Activated effector memory CD4-positive, alpha-beta T cell treated with Interleukin-2 at 50 U/mL for 16 hours (primary cell): ENCODE data around the gene EID3.

ENCODE experiments used
- DNase-seq: peaks from one replicate; pipeline ENCODE4 v3.0.0-alpha.2; 2020

Gene EID3

DNA sequence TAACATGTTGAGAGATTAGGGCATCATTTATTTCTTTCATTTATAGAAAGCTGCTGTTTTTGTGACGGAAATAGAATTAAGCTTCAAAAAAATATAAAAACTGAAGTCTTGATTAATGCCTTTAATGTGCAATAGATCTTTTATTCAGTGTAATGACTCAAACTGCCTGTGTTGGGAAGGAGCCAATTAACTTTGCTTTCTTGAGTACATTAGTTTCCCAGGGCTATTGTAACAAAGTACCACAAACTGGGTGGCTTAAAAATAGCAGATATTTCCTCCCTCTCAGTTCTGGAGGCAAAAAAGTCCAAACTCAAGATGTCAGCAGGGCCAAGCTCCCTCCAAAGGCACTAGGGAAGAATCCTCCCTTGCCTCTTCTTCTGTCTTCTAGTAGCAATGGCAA is 36.6 kb downstream of the EID3 start:
- no peak for DNase-seq

DNA sequence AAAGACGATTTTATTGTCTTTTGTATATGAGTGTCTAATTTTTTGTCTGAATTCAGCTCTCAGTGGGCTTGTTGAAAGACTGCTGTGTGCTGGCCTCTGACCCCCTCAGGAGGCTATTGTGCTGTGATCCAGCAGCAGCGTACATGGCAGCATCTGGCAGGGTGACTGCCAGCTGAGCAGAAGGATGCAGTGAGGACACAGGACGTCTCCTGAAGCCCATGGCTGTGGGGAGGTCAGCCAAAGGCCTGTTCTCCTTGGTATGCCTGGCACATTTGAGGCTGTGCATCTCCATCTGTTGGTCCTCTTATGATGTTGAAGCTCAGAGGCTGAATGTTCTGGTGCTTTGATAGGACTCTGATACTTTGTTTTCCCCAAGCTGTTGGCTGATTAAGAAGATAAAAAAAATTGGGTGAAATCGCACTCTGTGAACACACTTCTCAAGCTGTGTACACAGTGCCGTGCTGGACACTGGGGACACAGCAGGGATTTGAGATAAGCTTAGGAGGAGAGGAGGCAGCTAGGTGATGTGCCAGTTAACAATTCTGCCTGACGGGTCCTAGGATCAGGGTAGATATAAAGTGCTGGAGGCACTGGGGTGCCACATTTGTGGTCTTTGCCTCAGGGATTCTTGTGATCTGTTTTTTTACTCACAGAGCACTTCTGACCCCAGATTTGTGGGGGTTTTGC is 37.5 kb downstream of the EID3 start:
- DNase-seq = no peak

DNA sequence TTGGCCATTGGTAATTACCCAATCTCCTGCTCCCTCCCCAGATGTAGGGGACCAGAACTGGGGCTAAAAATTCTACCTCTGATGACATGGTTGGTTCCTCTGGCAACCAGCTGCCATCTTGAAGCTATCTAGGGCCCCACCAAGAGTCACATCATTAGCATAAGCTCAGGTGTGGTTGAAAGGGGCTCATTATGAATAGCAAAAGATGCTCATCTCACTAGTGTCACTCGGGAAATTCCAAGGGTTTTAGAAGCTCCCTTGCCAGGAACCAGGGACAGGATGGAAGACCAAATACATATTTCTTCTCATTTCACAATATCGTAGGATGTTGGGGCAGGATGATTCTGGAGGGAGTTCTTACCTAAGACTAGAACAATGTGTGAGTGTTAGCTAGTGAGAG is 38.6 kb downstream of the EID3 start:
- DNase-seq = no peak

DNA sequence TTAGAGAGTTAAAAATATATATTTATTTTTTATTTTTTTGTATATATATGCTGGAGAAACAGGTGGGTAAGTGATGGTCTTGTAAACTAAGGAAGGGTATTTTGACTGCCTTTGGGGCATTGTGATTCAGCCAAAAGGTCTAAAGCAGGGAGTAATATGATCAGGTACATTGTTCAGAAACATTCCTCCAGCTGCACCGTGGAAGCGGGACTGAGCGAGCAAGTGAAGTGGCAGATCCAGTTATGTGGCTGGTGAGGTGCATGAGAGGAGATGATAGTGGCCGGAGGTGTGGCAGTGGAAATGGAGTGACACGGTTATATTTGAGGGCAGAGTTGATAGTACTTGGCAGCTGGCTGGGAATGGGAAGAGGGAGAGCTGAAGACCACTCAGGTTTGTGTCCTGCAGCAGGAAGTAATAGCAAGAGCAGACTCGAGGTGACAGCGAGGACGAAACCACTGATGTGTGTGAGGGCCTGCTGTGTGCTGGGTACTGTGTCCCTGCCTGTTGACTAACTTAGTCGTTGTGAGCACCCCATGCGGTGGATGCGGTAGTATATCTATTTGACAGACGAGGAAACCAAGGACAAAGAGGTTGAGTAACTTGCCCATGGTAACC is 39.2 kb downstream of the EID3 start:
- DNase-seq = no peak

DNA sequence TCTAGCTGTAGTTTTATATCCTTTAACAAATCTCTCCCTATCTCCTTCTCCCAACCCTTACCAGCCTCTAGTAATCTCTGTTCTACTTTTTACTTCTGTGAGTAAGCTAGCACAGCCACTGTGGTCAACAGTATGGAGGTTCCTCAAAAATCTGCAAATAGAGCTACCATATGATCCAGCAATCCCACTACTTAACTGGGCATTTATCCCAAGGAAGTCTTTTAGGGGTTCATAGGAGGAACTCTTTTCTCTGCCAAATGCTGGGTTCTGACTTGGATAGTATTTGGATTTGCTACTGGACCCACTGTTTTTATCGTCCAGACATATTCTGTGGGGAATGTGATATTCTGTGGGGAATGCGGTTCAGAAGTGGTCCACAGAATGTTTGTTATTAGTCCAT is 41.1 kb downstream of the EID3 start:
- no peak for DNase-seq

DNA sequence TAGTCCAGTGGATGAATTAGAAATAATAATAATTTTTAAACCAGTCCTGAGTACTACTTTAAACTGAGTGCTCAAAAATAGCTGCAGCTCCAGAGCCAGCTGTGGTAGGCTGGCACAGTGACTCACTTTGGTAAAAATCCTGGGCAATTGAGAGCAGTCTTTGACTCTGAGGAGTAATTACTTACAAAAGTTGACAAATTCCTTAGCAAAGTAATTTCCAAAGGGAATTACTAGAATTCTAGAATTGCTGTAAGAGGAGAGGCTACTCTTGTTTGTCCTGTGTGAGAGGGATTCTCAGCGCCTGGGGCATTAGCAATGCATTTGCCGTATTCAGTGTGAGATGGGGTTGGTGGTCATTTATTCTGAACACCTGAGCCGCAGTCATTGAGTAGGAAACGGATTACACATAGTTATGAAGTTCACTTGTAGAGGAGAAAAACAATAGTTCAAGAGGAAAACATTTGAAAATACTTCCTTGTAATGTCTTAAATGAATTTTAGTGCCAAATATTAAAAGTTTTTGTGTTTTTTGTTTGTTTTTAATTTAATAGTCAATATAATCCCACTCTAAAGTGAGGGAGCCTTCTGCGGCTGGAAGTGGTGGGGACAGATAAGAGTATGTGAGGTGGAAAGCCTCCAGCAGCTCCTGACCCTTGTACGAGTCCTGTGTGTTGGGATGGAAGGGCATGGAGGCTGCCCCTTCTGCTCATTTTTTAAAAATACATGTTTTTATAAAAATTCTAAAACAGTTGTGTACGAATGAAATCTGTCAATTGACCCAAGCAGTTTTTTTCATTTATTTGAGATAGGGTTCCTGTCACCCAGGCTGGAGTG is 41.9 kb downstream of the EID3 start:
- DNase-seq = no peak

DNA sequence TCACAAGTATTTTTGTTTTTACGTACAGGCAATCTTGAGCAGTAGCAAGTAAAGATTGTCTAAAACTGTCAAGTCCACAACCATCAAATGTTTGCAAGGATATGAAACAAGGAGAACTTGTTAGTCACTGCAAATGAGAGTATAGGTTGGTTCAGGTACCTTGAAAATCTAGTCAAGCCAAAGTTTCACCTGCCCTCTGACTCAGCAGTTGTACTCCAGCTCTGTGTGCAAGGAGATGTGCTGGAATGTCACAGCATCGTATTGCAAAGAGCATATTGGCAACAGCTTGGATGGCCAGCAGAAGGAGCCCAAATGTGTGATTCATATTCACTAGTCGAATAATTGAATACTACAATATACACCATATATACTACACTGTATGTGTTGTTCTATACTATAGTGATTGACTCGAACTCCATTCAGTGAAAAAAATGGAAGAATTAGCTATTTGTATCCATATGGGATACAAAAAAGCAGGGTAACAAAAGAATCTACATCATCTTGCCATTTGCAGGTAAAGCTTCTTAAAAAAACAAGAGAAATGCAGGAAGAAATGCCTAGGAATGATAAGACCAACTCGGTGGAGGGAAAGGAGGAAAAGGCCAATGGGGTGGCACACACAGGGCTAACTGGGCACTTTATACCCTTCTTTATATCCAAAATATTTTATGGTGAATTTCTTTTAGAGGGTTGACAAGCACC is 44.0 kb downstream of the EID3 start:
- no peak for DNase-seq

DNA sequence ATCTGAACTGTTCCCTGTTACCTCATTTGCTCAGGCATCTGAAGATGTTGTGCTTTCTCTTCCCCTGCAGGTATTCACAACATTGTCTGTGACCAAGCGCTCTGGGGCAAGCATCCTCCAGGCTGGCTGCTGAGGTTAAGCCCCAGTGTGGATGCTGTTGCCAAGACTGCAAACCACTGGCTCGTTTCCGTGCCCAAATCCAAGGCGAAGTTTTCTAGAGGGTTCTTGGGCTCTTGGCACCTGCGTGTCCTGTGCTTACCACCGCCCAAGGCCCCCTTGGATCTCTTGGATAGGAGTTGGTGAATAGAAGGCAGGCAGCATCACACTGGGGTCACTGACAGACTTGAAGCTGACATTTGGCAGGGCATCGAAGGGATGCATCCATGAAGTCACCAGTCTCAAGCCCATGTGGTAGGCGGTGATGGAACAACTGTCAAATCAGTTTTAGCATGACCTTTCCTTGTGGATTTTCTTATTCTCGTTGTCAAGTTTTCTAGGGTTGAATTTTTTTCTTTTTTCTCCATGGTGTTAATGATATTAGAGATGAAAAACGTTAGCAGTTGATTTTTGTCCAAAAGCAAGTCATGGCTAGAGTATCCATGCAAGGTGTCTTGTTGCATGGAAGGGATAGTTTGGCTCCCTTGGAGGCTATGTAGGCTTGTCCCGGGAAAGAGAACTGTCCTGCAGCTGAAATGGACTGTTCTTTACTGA is 44.9 kb downstream of the EID3 start:
- DNase-seq = no peak

DNA sequence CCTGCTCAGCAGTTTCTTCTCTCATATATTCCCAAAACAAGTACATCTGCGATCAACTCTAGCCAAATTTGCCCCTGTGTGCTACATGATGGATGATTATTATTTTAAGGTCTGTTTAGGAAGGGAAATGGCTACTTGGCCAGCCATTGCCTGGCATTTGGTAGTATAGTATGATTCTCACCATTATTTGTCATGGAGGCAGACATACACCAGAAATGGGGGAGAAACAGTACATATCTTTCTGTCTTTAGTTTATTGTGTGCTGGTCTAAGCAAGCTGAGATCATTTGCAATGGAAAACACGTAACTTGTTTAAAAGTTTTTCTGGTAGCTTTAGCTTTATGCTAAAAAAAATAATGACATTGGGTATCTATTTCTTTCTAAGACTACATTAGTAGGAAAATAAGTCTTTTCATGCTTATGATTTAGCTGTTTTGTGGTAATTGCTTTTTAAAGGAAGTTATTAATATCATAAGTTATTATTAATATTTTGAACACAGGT is 45.5 kb downstream of the EID3 start:
- DNase-seq = no peak

DNA sequence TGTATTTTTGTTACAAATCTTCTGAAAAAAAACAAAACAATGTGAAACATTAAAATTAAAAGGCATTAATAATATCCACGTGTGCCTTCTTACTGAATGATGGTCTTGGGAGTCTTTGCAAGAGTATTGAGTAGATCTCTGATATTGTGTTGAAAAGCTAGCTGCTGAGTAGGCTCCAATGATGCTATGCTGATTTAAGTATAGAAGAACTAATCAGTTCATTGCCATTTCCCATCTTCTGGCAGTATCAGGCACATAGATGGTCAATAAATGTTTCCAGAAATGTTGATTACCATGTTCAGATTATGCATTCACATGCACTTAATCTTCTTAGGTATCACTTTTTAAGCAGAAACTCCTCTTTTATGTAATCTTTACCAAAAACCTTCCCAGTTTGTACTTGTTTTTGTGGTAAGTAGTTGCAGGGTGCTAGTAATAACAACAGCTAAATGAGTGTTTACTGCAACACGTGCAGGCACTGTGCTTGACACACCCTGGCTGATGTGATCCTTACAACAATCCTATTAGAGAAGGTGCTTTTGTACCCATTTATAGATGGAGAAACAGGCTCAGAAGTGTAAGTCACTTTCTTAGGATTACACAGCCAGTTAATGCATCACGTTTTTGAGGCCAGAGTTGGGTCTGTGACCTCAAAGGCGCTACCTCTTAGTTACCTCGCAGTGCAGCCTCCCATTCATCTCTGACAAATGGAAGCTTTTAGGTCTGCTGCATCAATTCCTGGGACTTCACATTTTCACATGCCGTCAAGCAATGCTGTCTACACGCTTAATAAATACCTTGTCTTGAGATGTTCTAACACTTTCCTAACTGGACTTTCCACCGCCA is 46.9 kb downstream of the EID3 start:
- no peak for DNase-seq

DNA sequence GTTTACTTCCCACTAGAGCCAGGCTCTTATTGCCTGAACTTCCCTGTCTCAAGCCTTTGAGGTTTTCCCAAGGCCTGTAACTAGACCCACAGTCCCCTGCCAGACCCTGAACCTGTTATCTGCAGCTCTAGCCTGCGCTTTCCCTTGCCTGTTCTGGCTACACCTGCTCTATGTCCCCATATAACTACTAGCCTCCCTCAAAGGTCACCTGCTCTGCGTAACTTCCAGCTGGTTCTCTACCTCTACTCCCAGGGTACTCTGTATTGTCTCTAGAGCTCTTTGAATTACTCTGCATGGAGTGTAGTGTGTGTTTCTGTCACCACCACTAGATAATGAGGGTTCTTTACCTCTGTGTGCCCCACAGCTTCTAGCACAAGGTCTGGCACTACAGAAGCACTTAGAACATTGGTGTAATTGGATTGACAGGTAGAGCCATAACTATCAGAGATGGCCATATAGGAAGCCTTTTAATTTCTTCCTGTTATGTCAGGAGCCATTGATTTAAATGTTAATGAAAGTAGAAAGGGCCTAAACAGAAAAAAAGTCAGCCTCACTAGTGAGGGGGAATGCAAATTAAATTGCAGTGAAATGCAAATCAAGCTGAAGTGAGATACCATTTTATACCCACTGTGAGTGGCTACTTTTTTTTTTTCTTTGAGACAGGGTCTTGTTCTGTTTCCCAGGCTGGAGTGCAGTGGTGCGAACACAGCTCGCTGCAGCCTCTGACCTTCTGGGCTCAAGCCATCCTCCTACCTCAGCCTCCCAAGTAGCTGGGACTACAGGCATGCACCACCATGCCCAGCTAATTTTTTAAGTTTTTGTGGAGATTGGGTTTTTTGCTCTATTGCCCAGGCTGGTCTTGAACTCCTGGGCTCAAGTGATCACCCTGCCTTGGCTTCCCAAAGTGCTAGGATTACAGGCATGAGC is 47.8 kb downstream of the EID3 start:
- DNase-seq = no peak

DNA sequence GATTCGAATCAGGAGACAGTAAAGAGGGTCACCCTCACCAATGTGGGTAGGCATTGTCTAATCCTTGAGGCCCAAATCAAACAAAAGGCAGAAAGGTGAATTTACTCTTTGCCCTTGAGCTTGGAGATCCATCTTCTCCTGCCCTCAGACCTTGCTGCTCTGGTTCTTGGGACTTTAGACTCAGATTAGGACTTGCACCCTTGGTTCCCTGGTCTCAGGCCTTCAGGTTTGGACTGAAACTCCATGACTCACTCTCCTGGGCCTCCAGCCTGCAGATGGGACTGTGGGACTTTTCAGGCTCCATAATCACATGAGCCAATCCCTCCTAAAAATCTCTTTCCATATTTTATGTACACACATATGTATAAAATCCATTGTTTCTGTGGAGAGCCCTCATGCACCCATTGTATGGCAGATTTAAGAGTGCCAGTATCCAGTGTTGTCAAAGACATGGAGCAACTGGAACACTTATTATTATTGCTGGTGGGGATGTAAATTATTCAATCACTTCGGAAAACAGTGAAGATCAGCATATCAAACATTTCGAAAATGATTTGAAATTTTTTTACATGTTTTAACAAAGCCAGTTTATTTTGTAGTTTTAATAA is 48.7 kb downstream of the EID3 start:
- no peak for DNase-seq

DNA sequence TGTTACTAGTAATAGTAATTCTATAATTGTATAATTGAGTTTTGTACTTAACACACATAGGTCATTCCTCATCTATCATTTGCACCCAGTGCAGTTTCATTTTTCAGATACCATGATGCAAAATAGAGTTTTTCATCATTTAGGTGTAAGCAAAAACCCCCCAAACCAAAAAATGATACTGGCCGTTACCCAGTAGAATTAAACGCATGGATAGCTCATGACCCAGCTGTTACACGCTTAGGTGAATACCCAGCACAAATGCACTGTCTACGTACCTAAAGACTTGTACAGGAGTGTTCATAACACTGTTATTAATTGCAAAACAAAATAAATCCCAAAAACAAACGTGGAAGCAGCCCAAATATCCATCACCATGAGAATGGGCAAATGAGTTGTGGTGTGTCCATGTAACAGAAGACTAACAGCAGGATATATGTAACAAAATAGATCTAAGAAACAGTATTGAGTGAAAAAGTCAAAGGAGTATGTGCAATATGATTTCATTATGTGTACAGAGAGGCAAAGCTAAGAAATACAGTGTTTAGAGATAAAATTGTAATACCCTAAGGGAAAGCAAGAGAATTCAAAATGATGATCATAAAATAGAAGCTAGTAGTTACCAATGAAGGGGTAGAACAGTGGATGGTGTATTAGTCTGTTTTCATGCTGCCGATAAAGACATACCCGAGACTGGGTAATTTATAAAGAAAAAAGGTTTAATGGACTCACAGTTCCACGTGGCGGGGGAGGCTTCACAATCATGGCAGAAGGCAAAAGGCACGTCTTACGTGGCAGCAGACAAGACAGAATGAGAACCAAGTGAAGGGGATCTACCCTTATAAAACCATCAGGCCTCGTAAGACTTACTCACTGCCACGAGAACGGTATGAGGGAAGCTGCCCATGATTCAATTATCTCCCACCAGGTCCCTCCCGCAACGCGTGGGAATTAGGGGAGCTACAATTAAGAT is 49.8 kb downstream of the EID3 start:
- DNase-seq = no peak

DNA sequence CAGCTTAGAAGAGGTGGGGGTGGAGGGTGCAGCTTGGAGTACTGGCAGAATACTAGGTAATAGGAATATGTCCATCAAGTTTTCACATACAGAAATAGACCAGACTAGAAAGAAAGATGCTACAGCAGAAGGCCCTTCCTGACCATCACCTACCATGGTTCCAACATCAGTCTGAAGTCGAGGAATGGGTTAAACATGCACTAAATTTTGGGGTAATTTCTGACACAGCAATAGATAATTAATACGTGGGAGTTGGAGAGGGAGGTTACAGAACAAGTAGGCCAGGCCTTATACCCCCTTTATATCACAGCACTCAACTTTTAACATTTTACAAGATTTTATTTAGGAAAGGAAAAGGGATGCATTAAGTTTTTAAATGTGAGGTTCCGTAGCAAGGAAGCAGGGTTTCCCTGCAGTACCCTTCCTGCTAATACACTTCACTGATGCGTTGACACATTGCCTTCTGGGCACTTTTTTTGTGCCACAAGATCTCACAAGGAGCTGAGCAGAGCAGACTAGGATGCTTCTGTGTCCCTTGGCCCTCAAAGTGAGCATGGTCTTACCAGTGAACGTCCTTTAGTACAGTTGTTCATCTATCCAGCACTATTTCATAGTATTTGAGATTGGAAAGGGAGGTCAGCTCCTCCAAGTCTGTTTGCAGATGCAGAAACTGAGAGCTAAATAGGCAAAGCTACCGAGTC is 50.8 kb downstream of the EID3 start:
- no peak for DNase-seq
